Measurements from ENCODE around the gene HACD2.

Gene HACD2

DNA sequence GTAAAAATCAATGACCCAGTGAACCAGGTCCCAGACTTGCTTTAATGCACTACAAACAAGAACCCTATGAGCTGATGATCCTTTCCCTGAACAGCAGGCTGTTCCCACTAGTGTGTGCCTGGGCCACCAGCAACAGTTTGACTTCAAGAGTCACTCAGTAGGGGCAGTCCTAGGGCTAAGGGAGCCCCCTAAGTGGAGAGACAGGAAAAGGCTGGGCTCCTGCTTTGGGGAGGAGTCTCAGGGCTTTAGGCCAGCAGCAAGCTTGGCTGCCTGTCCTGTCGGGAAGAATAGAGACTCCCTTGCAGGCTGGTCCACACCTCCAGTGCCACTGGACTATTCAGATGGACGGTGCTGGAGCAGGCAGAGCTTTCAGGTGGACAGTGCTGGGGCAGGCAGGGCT lies 106.5 kb downstream of the HACD2 start:
- Histone ChIP-seq H3K4me2 (ENCODE audit: low read depth, low read length, poor library complexity, severe bottlenecking) (no peak overlapping the region), H3K9me2 (replicated peaks; ENCODE audit: low read depth, low read length) (no peaks in the 10 kb centered on the region), H3K9ac (ENCODE audit: low read depth, low read length, poor library complexity, severe bottlenecking) (no peak overlapping the region), H3K9me3 (ENCODE audit: insufficient read depth, low read depth, low read length) (no peaks in the 10 kb centered on the region), H3K36me3 (ENCODE audit: insufficient read depth, low read length) (no peaks in the 10 kb centered on the region), H3K27me3 (ENCODE audit: insufficient read depth, low read length, poor library complexity, severe bottlenecking) (no peaks in the 10 kb centered on the region), H3K79me2 (ENCODE audit: insufficient read depth, low read length) (no peaks in the 10 kb centered on the region), H3F3A (ENCODE audit: low read depth) (no peaks in the 10 kb centered on the region), H3K4me3 (ENCODE audit: low read length, poor library complexity, severe bottlenecking) (no peak overlapping the region), H2AFZ (ENCODE audit: low read length) (peak overlapping the region; percentile 61; the same call in 1 of the 2 replicates), H4K20me1 (ENCODE audit: insufficient read depth, low read length, poor library complexity, severe bottlenecking) (no peaks in the 10 kb centered on the region), H3K4me1 (ENCODE audit: insufficient read depth, low read length, poor library complexity, severe bottlenecking) (no peaks in the 10 kb centered on the region)
- TF ChIP-seq CTCF (conservative IDR thresholded peaks at IDR 0.05; ENCODE audit: low read length) (no peak), EZH2phosphoT487 (IDR thresholded peaks at IDR 0.05; ENCODE audit: borderline replicate concordance) (no peak)

- Histone ChIP-seq H4K20me1 (ENCODE audit: insufficient read depth, low read length, poor library complexity, severe bottlenecking) (no peaks in the 10 kb centered on the region), H2AFZ (ENCODE audit: low read length) (no peak overlapping the region), H3K9me2 (replicated peaks; ENCODE audit: low read depth, low read length) (no peaks in the 10 kb centered on the region), H3K4me2 (ENCODE audit: low read depth, low read length, poor library complexity, severe bottlenecking) (no peak overlapping the region), H3K9me3 (ENCODE audit: insufficient read depth, low read depth, low read length) (no peaks in the 10 kb centered on the region), H3K9ac (ENCODE audit: low read depth, low read length, poor library complexity, severe bottlenecking) (no peak overlapping the region), H3K79me2 (ENCODE audit: insufficient read depth, low read length) (no peaks in the 10 kb centered on the region), H3K4me1 (ENCODE audit: insufficient read depth, low read length, poor library complexity, severe bottlenecking) (no peaks in the 10 kb centered on the region), H3F3A (ENCODE audit: low read depth) (no peaks in the 10 kb centered on the region), H3K36me3 (ENCODE audit: insufficient read depth, low read length) (no peaks in the 10 kb centered on the region), H3K4me3 (ENCODE audit: low read length, poor library complexity, severe bottlenecking) (no peak overlapping the region), H3K27me3 (ENCODE audit: insufficient read depth, low read length, poor library complexity, severe bottlenecking) (no peaks in the 10 kb centered on the region)
- TF ChIP-seq EZH2phosphoT487 (IDR thresholded peaks at IDR 0.05; ENCODE audit: borderline replicate concordance) (no peak), CTCF (conservative IDR thresholded peaks at IDR 0.05; ENCODE audit: low read length) (no peak)
These were observed 107.7 kb downstream of the HACD2 start for GRCh38 chr3:123476967-123477750.

DNA sequence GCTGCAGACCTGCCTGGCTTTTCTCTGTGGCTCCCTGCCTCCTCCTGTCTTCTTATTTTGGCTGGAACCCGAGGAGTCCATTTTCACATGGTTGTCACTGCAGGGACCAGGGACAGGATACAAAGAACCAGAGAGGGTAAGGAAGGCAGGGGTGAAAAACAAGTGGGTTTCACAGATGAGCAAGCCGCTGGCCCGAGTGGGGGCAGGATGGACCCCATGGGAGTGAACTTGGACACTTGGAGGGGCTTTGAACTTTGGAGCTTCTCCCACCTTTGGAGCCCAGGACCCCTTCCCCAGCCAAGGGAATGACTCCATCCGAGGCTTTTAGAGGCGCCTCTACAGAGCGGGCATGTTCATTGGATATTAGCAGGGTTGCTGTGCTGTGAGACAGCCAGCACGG lies 109.1 kb downstream of the HACD2 start:
- Histone ChIP-seq H2AFZ (ENCODE audit: low read length) (no peak overlapping the region), H3K9me2 (replicated peaks; ENCODE audit: low read depth, low read length) (no peaks in the 10 kb centered on the region), H4K20me1 (ENCODE audit: insufficient read depth, low read length, poor library complexity, severe bottlenecking) (no peaks in the 10 kb centered on the region), H3K4me2 (ENCODE audit: low read depth, low read length, poor library complexity, severe bottlenecking) (no peak overlapping the region), H3K4me3 (ENCODE audit: low read length, poor library complexity, severe bottlenecking) (no peak overlapping the region), H3K9ac (ENCODE audit: low read depth, low read length, poor library complexity, severe bottlenecking) (no peak overlapping the region), H3K9me3 (ENCODE audit: insufficient read depth, low read depth, low read length) (no peaks in the 10 kb centered on the region), H3F3A (ENCODE audit: low read depth) (no peaks in the 10 kb centered on the region), H3K4me1 (ENCODE audit: insufficient read depth, low read length, poor library complexity, severe bottlenecking) (no peaks in the 10 kb centered on the region), H3K36me3 (ENCODE audit: insufficient read depth, low read length) (no peaks in the 10 kb centered on the region), H3K79me2 (ENCODE audit: insufficient read depth, low read length) (no peaks in the 10 kb centered on the region), H3K27me3 (ENCODE audit: insufficient read depth, low read length, poor library complexity, severe bottlenecking) (no peaks in the 10 kb centered on the region)
- TF ChIP-seq CTCF (conservative IDR thresholded peaks at IDR 0.05; ENCODE audit: low read length) = no peak
- no peak for TF ChIP-seq EZH2phosphoT487 (IDR thresholded peaks at IDR 0.05; ENCODE audit: borderline replicate concordance)
